ENCODE results near the gene TSTD2. TPM values are rescaled to one million over a fixed set of nuclear protein-coding genes. Genes with fewer than 3 reads are reported as not detected.
A peak's percentile ranks its signal among the peaks of the same experiment; 100 is the strongest.

The TSTD2 gene
- polyA plus RNA-seq, 3 donors, result 1.2 to 11.4 (median 2.4) TPM

DNA sequence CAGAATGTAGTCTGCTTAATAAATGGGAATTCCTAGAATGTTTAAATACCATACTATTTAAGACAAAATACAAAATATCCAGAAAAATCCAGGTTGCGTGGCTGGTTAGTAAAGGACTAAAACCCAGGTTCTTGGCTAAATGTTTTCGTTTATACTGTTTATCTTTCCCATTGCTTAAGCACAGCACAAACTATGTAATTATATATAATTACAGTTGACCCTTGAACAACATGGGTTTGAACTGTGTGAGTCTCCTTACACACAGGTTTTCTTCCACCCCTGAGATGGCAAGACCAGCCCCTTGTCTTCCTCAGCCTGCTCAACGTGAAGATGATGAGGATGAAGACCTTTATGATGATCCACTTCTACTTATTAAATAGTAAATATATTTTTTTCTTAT, 39.2 kb upstream of the TSTD2 start:
- WGBS (ENCODE audit: insufficient coverage), result no CpG with 5 or more reads among the region's 3 CpGs
- peaks cover 84 to 95% of the 10 kb centered on the region in 2 donors for H3K36me3 Mint-ChIP-seq

GRCh38 chr9:97670586-97670985, 37.4 kb upstream of the TSTD2 start:
- H3K9ac ChIP-seq (ENCODE audit: insufficient read depth, low read length, poor library complexity, severe bottlenecking), result no peak overlapping the region
- Mint-ChIP-seq H3K4me1 (peaks cover 10% of the 10 kb centered on the region), H3K27me3 (ENCODE audit: low read depth in 3 of 3) (no peaks in the 10 kb centered on the region), H3K36me3 (peaks cover 86 to 97% of the 10 kb centered on the region in 2 donors), H3K4me3 (no peak overlapping the region), H3K9me3 (no peaks in the 10 kb centered on the region), H3K27ac (peak overlapping the region in 2 of 7 donors; percentile 27 to 52)
- H3K4me1 ChIP-seq (ENCODE audit: control insufficient read depth in 1 of 2, insufficient read depth in 2 of 2, low read length in 2 of 2), result peaks cover 2 to 8% of the 10 kb centered on the region in 2 donors
- H3K79me2 ChIP-seq (ENCODE audit: insufficient read depth, low read length), result no peaks in the 10 kb centered on the region
- H3K36me3 ChIP-seq (replicated peaks in 1 of 2; ENCODE audit: control insufficient read depth in 1 of 2, insufficient read depth in 2 of 2, low read length in 2 of 2), result peaks cover 95 to 100% of the 10 kb centered on the region in 2 donors
- intact Hi-C loops (cut with micrococcal nuclease), result no loop called here
- H3K27ac ChIP-seq (ENCODE audit: low read depth in 1 of 2, low read length in 2 of 2), result no peak overlapping the region
- no peak for DNase-seq
- peaks cover 3% of the 10 kb centered on the region for H4K20me1 ChIP-seq (ENCODE audit: insufficient read depth, low read length)
- H3K4me2 ChIP-seq (replicated peaks; ENCODE audit: extremely low read depth, low read length, poor library complexity, severe bottlenecking), result no peak overlapping the region
- H3K4me3 ChIP-seq (replicated peaks in 1 of 3; ENCODE audit: low read depth in 2 of 3, low read length in 3 of 3), result no peak overlapping the region
- TF ChIP-seq, protein P1, sequence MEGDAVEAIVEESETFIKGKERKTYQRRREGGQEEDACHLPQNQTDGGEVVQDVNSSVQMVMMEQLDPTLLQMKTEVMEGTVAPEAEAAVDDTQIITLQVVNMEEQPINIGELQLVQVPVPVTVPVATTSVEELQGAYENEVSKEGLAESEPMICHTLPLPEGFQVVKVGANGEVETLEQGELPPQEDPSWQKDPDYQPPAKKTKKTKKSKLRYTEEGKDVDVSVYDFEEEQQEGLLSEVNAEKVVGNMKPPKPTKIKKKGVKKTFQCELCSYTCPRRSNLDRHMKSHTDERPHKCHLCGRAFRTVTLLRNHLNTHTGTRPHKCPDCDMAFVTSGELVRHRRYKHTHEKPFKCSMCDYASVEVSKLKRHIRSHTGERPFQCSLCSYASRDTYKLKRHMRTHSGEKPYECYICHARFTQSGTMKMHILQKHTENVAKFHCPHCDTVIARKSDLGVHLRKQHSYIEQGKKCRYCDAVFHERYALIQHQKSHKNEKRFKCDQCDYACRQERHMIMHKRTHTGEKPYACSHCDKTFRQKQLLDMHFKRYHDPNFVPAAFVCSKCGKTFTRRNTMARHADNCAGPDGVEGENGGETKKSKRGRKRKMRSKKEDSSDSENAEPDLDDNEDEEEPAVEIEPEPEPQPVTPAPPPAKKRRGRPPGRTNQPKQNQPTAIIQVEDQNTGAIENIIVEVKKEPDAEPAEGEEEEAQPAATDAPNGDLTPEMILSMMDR (IDR thresholded peaks at IDR 0.05), result no peak
- no peaks in the 10 kb centered on the region for H3K27me3 ChIP-seq (ENCODE audit: control insufficient read depth in 2 of 2, insufficient read depth in 2 of 2, low read length in 2 of 2)
- H3K9me3 ChIP-seq (replicated peaks in 1 of 2; ENCODE audit: control insufficient read depth in 1 of 2, insufficient read depth in 1 of 2, low read length in 2 of 2), result no peaks in the 10 kb centered on the region
- WGBS (ENCODE audit: insufficient coverage), result 100% methylated on average over 1 of the region's 3 CpGs
- no peak overlapping the region for H2AFZ ChIP-seq (ENCODE audit: insufficient read depth, low read depth, low read length, poor library complexity, severe bottlenecking)

More for the DNA sequence above, 39.2 kb upstream of the TSTD2 start:
- Mint-ChIP-seq H3K4me1 (no peaks in the 10 kb centered on the region), H3K4me3 (no peak overlapping the region), H3K27me3 (ENCODE audit: low read depth in 3 of 3) (no peaks in the 10 kb centered on the region), H3K27ac (no peak overlapping the region), H3K9me3 (no peaks in the 10 kb centered on the region)
- Histone ChIP-seq H3K9me3 (replicated peaks in 1 of 2; ENCODE audit: control insufficient read depth in 1 of 2, insufficient read depth in 1 of 2, low read length in 2 of 2) (no peaks in the 10 kb centered on the region), H3K27ac (ENCODE audit: low read depth in 1 of 2, low read length in 2 of 2) (no peak overlapping the region), H4K20me1 (ENCODE audit: insufficient read depth, low read length) (peaks cover 3% of the 10 kb centered on the region), H3K4me3 (replicated peaks in 1 of 3; ENCODE audit: low read depth in 2 of 3, low read length in 3 of 3) (no peak overlapping the region), H3K27me3 (ENCODE audit: control insufficient read depth in 2 of 2, insufficient read depth in 2 of 2, low read length in 2 of 2) (no peaks in the 10 kb centered on the region), H3K4me1 (ENCODE audit: control insufficient read depth in 1 of 2, insufficient read depth in 2 of 2, low read length in 2 of 2) (no peaks in the 10 kb centered on the region), H3K4me2 (replicated peaks; ENCODE audit: extremely low read depth, low read length, poor library complexity, severe bottlenecking) (no peak overlapping the region), H3K36me3 (replicated peaks in 1 of 2; ENCODE audit: control insufficient read depth in 1 of 2, insufficient read depth in 2 of 2, low read length in 2 of 2) (peaks cover 97 to 100% of the 10 kb centered on the region in 2 donors), H2AFZ (ENCODE audit: insufficient read depth, low read depth, low read length, poor library complexity, severe bottlenecking) (no peak overlapping the region), H3K9ac (ENCODE audit: insufficient read depth, low read length, poor library complexity, severe bottlenecking) (no peak overlapping the region), H3K79me2 (ENCODE audit: insufficient read depth, low read length) (no peaks in the 10 kb centered on the region)
- no peak for DNase-seq
- intact Hi-C loops (cut with micrococcal nuclease), result no loop called here
- TF ChIP-seq, protein P1 (IDR thresholded peaks at IDR 0.05), result no peak
